K562 treated with DMSO at 1 percent for 12 hours (cell line): Measurements from ENCODE around the gene RABL2B. TPM values are rescaled to one million over a fixed set of nuclear protein-coding genes. Genes with fewer than 3 reads are reported as not detected.

ENCODE experiments used
- total RNA-seq: library from RNA; unstranded; fragments of 300-600 nt; gene quantifications from 2 replicates; pipeline ENCODE4 v1.2.3, GENCODE V29; 2022; ENCODE audit not compliant: insufficient read depth

The RABL2B gene
- total RNA-seq = 2.5 and 4.8 TPM in 2 replicates

GRCh38 chr22:50783033-50783879, at the start of gene RABL2B:
Gene RABL2B (minus strand): TSS chr22:50783636. CDS start chr22:50782294, 1,342 bp downstream.

GRCh38 chr22:50737728-50738648, 45.4 kb downstream of the RABL2B start, which contains the start of gene ACR:
Gene ACR (plus strand): TSS chr22:50738204. CDS start chr22:50738236, 32 bp downstream.

Other genes starting within 250 kb of the RABL2B start
- 7.0 and 9.5 TPM in 2 replicates for gene KLHDC7B, start 237.7 kb downstream of the RABL2B start, total RNA-seq
- gene SYCE3, start 220.7 kb downstream of the RABL2B start, total RNA-seq = not detected in 2 replicates
- gene CPT1B, start 205.2 kb downstream of the RABL2B start, total RNA-seq = 4.1 and 13.6 TPM in 2 replicates
- 9.6 and 19.1 TPM in 2 replicates for gene CHKB, start 200.8 kb downstream of the RABL2B start, total RNA-seq
- 0.35 and 0.79 TPM in 2 replicates for gene MAPK8IP2, start 182.8 kb downstream of the RABL2B start, total RNA-seq
- 14.6 and 20.1 TPM in 2 replicates for gene ARSA, start 155.5 kb downstream of the RABL2B start, total RNA-seq
- gene SHANK3, start 110.8 kb downstream of the RABL2B start, total RNA-seq = not detected in 2 replicates
- gene ACR, start 45.4 kb downstream of the RABL2B start, total RNA-seq = not detected in 2 replicates